HepG2 (cell line): ENCODE results near the gene OSBPL2.

Experiments used
- LCORL ChIP-seq, 2 experiments: fragments of 450-650 bp in 1 of 2; sonication (generic) in 1 of 2; formaldehyde crosslinking in 1 of 2; IDR thresholded peaks; 2 replicates each; pipeline versions ENCODE4 v1.5.0 to v1.6.1; 2017 to 2020; ENCODE audit warnings: antibody characterized with exemption in 1 of 2, missing genetic modification reagents in 1 of 2
- SP1 ChIP-seq, 2 experiments: fragments of 450-650 bp in 1 of 2; sonication (generic) in 1 of 2; formaldehyde crosslinking in 1 of 2; IDR thresholded peaks; 2 replicates each; pipeline versions ENCODE4 v1.4.0 to v1.6.1; 2016 to 2020; ENCODE audit warnings: missing genetic modification reagents in 1 of 2
- ZNF33B ChIP-seq: sonication (generic); formaldehyde crosslinking; IDR thresholded peaks from 2 replicates; pipeline ENCODE4 v1.5.1; 2020; ENCODE audit warnings: mild to moderate bottlenecking, missing genetic modification reagents
- ZNF34 ChIP-seq: sonication (generic); formaldehyde crosslinking; IDR thresholded peaks from 2 replicates; pipeline ENCODE4 v1.4.0; 2020; ENCODE audit warnings: mild to moderate bottlenecking, missing genetic modification reagents, borderline replicate concordance
- ZNF883 ChIP-seq: sonication (generic); formaldehyde crosslinking; IDR thresholded peaks from 2 replicates; pipeline ENCODE4 v1.5.1; 2020; ENCODE audit warnings: mild to moderate bottlenecking, missing genetic modification reagents; ENCODE audit errors: not compliant biosample characterization

- TF ChIP-seq ZNF33B (CRISPR knock-in tag) (no peak), LCORL (IDR thresholded peaks at IDR 0.05) (no peak), LCORL (CRISPR knock-in tag; IDR thresholded peaks at IDR 0.05) (no peak), SP1 (IDR thresholded peaks at IDR 0.05) (no peak), SP1 (CRISPR knock-in tag; IDR thresholded peaks at IDR 0.05) (no peak), ZNF34 (CRISPR knock-in tag) (no peak), ZNF883 (no peak)
These were observed 58.6 kb downstream of the OSBPL2 start for GRCh38 chr20:62296724-62297448.
